Rectal smooth muscle tissue (tissue), 1 donor: ENCODE data around the gene AP3S2.
"Not testable (repeated sequence)": the region's sequence is repeated elsewhere in the genome, so short reads cannot be mapped to it uniquely, and the experiment has no call there.

ENCODE experiments used
- H3K27ac ChIP-seq: one replicate; pipeline ENCODE4 v1.7.0; 2013; ENCODE audit warnings: low read depth, low read length, inconsistent platforms
- H3K27me3 ChIP-seq: one replicate; pipeline ENCODE4 v1.7.0; 2013; ENCODE audit warnings: low read length; ENCODE audit not compliant: control insufficient read depth, insufficient read depth
- H3K36me3 ChIP-seq: one replicate; pipeline ENCODE4 v1.7.0; 2013; ENCODE audit warnings: low read length; ENCODE audit not compliant: control insufficient read depth, insufficient read depth
- H3K4me1 ChIP-seq: one replicate; pipeline ENCODE4 v1.7.0; 2013; ENCODE audit warnings: low read length; ENCODE audit not compliant: control insufficient read depth, insufficient read depth
- H3K4me3 ChIP-seq: one replicate; pipeline ENCODE4 v1.7.0; 2013; ENCODE audit warnings: low read length
- H3K9ac ChIP-seq: one replicate; pipeline ENCODE4 v1.7.0; 2013; ENCODE audit warnings: low read length

AP3S2 gene

DNA sequence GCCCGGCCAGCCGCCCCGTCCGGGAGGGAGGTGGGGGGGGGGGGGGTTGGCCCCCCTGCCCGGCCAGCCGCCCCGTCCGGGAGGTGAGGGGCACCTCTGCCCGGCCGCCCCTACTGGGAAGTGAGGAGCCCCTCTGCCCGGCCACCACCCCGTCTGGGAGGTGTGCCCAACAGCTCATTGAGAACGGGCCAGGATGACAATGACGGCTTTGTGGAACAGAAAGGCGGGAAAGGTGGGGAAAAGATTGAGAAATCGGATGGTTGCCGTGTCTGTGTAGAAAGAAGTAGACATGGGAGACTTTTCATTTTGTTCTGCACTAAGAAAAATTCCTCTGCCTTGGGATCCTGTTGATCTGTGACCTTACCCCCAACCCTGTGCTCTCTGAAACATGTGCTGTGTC is 38.9 kb downstream of the AP3S2 start:
- not testable (repeated sequence) for H3K36me3 ChIP-seq

DNA sequence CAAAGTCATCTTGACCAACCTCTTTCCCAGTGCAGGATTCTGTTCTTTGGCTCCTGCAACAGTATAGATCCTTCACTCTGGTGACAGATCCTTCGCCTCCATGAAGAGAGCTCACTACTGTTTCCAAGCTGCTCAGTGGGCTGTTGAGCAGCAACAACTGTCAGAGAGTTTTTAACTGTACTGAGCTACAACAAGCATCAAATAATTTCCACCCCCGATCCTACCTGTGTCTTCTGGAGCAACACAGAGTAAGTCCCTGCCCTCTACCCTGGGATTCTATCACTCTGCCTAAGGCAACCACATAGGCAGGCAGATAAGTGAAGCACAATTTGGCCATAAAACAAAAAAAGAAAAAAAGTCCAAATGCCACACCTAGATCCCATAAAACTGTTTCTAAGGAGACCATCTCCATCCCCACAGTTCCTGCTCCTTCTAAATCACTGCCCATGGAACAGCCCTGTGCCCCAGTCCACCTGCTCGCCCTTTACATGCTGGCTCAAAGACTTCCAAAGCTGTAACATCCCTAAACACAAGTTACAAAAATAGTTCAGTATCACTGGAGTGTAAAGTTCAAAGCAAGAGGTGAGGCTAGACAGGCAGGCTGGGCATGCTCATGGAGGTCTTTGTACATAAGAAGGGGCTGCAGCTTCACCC is 41.3 kb downstream of the AP3S2 start:
- Histone ChIP-seq H3K27me3 (no peaks in the 10 kb centered on the region), H3K36me3 (no peaks in the 10 kb centered on the region), H3K27ac (no peak overlapping the region), H3K4me1 (no peaks in the 10 kb centered on the region), H3K4me3 (peak overlapping the region; percentile 0), H3K9ac (no peak overlapping the region)

More for the DNA sequence above, 38.9 kb downstream of the AP3S2 start:
- H3K4me1 ChIP-seq, H3K9ac ChIP-seq, H3K4me3 ChIP-seq, H3K27me3 ChIP-seq, H3K27ac ChIP-seq: not testable (repeated sequence)

DNA sequence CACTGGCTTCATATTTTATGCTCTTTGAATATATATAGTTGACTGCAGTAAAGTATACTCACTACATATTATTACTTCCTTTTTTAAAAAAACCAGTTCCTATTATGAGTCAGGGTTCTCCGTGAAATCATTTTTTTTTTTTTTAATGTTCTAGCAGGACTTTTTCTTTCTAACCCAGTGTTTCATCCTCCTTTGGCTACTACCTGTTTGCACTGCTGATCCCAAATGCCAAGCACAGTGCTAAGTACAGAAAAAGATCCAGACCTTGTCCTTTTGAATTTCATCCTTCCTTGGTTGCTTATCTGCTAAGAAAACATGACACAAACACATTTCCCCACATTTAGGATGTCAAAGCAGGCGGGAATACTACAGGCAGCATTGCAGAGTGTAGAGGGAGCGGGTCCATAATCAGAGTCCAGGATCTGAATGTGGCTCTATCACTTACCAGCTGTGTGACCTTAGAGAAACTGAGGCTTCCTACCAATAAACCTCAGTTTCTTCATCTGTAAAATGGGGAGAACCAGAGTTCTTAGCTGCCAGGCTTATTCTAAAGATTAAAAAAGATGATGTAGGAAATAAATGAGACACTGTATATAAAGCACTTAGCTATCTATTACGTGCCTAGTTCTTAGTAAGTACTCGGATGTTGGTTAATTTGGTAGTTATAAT is 42.0 kb downstream of the AP3S2 start:
- peak overlapping the region; percentile 0 for H3K4me3 ChIP-seq
- H3K4me1 ChIP-seq: no peaks in the 10 kb centered on the region
- H3K27ac ChIP-seq: no peak overlapping the region
- no peak overlapping the region for H3K9ac ChIP-seq
- H3K36me3 ChIP-seq: no peaks in the 10 kb centered on the region
- no peaks in the 10 kb centered on the region for H3K27me3 ChIP-seq

DNA sequence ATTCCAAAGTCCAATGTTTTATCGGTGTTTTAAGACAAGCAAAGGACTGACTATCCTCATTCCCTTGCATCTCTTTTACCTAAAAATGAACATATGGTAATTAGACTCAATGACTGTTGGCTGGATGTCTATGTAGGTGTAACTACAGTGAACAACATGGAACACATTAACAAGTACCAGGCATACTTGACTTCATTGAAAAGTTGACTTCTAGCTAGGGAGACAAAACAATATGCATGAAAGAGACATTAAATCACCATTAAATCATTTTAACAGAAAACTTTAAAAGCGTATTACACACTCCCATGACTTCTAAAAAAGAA is 44.9 kb downstream of the AP3S2 start:
- H3K4me3 ChIP-seq: no peak overlapping the region
- no peak overlapping the region for H3K9ac ChIP-seq
- H3K36me3 ChIP-seq: no peaks in the 10 kb centered on the region
- H3K27me3 ChIP-seq: no peaks in the 10 kb centered on the region
- no peak overlapping the region for H3K27ac ChIP-seq
- H3K4me1 ChIP-seq: no peaks in the 10 kb centered on the region

DNA sequence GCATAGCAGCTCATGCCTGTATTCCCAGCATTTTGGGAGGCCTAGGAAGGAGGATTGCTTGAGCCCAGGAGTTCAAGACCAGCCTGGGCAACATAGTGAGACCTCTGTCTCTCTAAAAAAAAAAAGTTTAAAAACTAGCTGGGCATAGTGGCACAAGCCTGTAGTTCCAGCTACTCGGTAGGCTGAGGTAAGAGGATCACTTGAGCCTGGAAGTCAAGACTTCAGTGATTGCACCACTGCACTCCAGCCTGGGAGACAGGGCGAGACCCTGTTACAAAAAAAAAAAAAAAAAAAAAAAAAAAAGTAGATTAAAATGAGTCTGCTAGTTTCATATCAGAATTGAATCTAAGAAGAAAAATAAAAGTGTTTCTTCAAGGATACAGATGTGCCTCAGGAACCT is 46.7 kb downstream of the AP3S2 start:
- Histone ChIP-seq H3K9ac (no peak overlapping the region), H3K27me3 (no peaks in the 10 kb centered on the region), H3K4me3 (no peak overlapping the region), H3K4me1 (no peaks in the 10 kb centered on the region), H3K36me3 (no peaks in the 10 kb centered on the region), H3K27ac (no peak overlapping the region)

DNA sequence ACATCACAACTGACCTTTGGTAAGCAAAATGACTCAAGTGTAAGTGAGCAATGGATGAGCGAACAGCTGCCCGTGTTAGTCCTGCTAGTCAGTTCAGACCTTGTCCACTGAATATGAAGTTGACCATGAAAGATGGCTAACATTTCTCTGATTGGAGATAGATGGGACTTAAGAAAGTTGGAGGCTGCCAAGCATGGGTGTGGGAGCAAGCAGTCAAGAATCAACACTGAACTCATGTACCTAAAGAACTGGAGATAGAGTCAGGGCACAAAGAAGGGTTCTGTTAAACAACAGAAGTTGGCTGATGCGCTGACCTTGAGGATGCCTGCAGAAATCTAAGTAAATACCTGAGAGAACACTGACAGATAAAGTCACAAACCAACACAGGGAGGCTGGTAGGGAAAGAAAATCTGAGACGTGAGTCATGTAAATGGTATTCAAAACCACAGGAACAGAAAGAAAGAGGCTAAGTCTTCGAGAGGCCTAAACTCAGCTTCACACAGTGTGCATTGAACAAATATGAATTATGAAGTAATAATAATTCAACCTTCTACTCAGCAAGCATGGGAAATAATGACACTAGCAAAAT is 48.4 kb downstream of the AP3S2 start:
- peaks cover 4% of the 10 kb centered on the region for H3K36me3 ChIP-seq
- no peak overlapping the region for H3K27ac ChIP-seq
- H3K4me3 ChIP-seq: no peak overlapping the region
- no peaks in the 10 kb centered on the region for H3K27me3 ChIP-seq
- no peak overlapping the region for H3K9ac ChIP-seq
- H3K4me1 ChIP-seq: no peaks in the 10 kb centered on the region

DNA sequence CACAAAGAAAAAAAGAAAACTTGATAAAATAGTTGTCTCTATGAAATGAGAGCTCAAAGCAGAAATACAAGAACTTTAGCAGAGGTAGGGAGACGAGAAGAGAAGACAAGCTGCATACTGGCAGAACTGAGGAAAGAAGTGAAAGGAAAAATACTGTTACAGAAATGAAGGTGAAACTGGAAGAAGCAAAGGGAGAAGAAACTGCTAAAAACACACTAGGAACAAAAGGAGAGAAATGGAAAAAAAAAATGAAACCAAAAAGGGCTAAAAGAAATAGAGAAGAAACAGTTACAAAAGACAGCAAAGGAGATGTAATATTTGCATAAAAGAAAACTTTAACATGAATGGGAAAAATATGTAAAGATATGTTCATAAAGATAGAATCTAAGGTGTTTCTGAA is 51.8 kb downstream of the AP3S2 start:
- H3K9ac ChIP-seq: no peak overlapping the region
- no peaks in the 10 kb centered on the region for H3K4me1 ChIP-seq
- no peaks in the 10 kb centered on the region for H3K27me3 ChIP-seq
- H3K36me3 ChIP-seq: peaks cover 6% of the 10 kb centered on the region
- no peak overlapping the region for H3K27ac ChIP-seq
- no peak overlapping the region for H3K4me3 ChIP-seq

DNA sequence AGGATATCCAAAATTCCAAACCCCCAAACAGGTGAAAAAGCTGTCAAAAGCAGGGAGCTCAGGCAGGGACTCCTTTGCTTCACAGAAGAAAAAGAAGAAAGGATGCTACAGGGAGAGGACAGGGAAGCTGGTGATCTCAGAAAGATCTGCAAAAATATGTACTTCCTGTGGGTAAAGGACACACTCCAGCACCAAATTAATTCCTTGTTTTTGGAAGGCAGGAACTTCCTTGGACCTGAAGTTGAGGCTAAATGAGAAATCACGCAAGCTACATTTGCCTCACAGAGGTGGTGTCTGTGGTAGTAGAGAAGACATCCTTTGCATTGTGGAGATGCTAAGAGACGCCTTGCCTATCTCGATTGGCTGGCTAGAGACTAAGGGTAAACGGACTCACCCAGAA is 52.5 kb downstream of the AP3S2 start:
- no peak overlapping the region for H3K27ac ChIP-seq
- H3K4me1 ChIP-seq: no peaks in the 10 kb centered on the region
- H3K4me3 ChIP-seq: no peak overlapping the region
- H3K9ac ChIP-seq: no peak overlapping the region
- H3K27me3 ChIP-seq: no peaks in the 10 kb centered on the region
- H3K36me3 ChIP-seq: peaks cover 8% of the 10 kb centered on the region

DNA sequence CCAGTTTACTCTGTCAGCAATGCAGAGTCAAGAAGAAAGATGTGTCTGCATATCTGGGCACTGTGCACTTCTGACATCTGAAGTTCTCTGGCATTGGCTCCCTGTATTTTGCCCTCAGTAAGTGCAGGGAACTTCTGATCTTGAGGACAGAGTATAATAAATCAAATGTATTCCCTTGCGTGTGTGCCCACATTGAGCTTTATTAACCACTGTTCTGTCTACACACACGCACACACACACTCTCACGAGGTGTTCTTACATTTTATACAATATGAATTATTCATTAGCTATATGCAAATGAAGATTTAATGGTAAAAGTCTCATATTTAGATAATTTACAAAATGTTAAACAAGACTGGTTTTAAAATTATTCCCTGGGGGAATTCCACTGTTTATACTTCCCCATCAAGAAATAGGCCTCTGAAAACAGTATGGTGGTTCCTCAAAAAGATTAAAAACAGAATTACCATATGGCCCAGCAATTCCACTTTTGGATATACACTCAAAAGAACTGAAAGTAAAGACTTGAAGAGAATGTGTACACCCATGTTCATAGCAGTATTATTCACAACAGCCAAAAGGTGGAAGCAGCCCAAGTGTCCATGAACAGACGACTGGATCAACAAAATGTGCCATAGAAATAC is 54.5 kb downstream of the AP3S2 start:
- H3K4me1 ChIP-seq: no peaks in the 10 kb centered on the region
- H3K9ac ChIP-seq: no peak overlapping the region
- no peak overlapping the region for H3K4me3 ChIP-seq
- no peak overlapping the region for H3K27ac ChIP-seq
- peaks cover 19% of the 10 kb centered on the region for H3K36me3 ChIP-seq
- no peaks in the 10 kb centered on the region for H3K27me3 ChIP-seq

DNA sequence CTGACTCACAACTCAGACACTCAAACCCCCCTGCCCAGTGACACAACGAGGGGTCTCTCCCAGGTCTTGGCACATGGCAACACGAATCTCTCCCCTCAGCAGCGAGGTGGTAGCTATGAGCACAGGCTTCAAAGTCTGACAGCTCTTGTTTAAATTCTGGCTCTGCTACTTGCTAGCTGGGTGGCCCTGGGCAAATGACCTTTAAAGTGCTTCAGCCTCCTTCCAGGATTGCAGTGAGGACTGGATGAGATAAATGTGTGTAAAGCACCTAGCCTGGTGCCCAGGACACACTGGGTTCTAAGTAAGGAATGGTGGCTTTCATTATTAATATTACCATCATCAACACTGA is 56.0 kb downstream of the AP3S2 start:
- no peak overlapping the region for H3K4me3 ChIP-seq
- H3K4me1 ChIP-seq: no peaks in the 10 kb centered on the region
- H3K27me3 ChIP-seq: no peaks in the 10 kb centered on the region
- no peak overlapping the region for H3K27ac ChIP-seq
- peaks cover 29% of the 10 kb centered on the region for H3K36me3 ChIP-seq
- no peak overlapping the region for H3K9ac ChIP-seq

DNA sequence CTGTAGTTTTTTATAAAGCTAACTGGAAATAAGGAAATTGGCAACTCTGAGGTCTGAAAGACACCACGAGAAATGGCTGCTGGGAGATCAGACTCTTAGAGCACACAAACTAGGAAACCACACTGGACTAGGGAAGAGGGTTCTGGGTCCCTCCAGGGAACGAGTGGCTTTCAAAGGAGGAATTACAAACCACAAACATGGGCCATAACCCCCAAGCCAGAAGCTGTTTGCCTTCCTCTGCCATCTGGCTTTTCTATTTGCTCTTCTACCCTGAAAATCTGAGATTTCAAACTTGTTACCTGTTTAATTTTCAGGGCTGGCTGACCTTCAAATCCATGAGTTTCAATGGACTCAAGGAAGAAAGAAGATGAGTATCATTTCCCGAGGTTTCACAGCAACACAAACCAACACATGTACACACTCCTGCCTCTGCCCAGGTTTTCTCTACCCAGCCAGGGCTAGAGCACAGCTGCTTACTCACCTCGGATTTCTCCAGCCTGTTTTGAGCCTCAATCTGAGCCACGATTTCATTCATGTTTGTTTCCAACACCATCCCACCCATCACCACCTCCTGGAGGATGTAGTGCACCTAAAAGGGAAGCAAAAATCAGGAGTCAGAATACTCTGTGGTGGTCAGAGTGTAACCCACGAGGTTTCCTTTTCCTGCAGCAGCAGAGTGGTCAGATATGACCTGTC is 56.5 kb downstream of the AP3S2 start:
- H3K36me3 ChIP-seq: peaks cover 31% of the 10 kb centered on the region
- H3K4me3 ChIP-seq: no peak overlapping the region
- H3K4me1 ChIP-seq: no peaks in the 10 kb centered on the region
- H3K9ac ChIP-seq: no peak overlapping the region
- H3K27me3 ChIP-seq: no peaks in the 10 kb centered on the region
- no peak overlapping the region for H3K27ac ChIP-seq

DNA sequence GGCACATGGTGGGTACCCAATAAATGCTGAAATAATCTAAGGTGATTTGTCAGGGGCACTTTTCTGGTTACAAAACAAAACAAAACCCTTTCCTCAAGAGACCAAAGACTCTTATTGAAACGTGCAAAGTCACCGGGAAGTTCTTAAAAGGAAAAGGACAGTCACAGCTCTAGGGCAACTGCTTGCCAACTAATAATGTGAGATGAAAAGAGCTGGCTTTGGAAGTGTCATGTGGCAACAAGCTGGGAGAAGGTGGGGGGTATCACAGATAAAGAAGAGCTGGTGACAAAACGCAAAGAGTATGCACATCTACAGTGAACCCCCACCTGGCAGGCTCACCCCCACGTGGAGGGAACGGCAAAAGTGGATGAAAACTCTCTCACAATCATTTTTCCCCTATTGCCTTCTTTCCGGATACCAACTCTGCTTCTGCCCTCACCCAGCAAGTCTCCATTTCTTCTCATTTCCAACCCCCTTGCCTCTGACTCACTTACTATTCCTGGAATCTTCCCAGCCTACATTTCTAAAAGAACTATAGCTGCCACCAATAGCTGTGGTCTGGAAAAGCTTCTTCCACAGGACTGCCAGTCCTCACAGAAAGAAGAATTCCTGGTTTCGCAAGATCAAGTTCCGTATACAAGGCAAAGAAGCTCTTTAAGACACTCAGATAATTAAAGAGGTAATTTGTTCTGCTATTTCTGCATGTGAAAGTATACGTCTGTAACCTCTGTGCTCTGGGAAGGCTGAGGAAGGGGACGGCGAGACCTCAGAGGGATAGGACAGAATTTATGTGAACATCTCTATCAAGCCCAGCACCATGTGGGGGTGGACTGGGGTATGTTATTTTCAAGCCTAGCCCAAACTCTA is 57.3 kb downstream of the AP3S2 start:
- Histone ChIP-seq H3K36me3 (peaks cover 31% of the 10 kb centered on the region), H3K27ac (no peak overlapping the region), H3K4me3 (no peak overlapping the region)

More for the DNA sequence above, 57.3 kb downstream of the AP3S2 start:
- Histone ChIP-seq H3K4me1 (no peaks in the 10 kb centered on the region), H3K9ac (no peak overlapping the region), H3K27me3 (no peaks in the 10 kb centered on the region)
